DMS114 treated with DMSO at 0.1 percent for 48 hours (cell line): ENCODE measurements around the gene SNAP47.

Experiments
- DNase-seq: peaks from one replicate; lab custom pipeline; 2025; ENCODE audit not compliant: unreplicated experiment; lab: John Stamatoyannopoulos, UW

The SNAP47 gene

DNA sequence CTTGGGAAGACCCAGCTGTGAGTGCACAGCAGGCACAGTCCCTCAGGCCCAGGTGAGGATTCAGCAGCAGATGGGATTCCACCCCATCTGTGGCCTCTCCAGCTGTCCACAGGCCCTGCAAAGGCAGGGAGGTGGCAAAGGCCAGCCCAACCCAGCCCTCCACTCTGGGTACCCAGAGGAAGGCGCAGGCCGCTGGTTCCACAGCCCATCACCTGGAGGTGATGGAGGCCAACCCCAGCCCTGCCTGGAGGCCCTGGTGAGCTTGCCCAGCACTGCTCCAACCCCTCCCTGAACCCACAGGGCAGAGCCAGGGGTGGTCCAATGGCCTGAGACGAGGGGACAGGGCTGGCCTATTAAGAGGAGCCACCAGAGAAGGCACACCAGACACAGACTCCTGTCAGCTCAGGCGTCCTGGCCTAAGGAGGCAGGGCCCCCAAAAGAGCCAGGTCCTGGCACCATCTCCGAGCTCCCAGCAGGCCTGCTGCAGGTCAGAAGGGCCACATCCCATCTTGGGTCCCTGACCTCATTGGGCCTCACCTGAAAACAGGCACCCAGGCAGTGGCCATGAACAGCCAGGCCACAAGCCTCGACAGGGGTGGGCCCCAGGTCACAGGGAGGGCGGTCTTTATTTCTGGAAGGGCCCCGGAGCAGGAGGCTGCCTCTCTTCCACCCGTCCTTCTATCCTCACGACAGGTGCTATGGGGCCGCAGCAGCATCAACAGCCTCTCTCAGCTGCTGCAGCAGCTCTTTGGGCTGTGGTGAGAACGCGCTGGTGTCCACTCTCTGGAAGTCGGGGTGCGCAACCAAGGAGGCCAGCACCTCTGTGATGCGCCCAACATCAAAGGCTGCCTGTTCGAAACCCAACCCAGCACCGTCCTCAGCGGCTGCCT is 3.3 kb upstream of the SNAP47 start:
- DNase-seq: no peak

DNA sequence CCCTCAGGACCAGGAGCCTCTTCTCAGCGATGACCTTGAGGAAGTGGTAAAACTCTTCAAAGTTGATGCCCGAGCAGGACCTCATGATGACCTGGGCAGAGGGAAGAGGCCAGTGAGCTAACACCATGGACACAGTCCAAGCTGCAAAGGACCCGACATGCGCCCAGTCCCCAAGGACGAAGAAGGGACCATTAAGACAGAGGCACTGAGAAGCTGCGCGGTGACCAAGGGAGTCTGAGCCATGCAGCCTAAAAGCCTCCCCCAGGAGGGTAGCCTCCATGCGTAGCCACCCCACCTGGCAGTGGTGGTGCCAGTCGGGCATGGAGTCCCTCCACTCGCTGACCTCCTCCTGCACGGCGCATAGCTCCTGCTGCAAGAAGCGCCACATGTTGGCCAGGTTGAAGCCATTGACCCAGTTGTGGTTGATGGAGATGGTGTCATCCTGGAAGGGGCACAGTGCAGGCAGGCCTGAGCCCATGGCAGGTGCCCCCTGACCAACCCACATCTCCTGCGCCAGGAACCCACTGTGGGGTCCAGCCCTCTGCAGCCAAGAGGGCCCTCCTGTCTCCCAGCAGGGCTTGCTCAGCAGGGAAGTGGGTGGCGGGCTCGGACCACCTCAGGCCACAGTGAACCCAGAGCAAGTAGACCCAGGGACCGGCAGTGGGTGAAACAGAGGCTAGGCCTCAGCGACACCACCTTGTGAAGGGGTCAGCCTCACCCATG is 2.5 kb upstream of the SNAP47 start:
- DNase-seq: no peak

GRCh38 chr1:227733309-227733705 is 1.9 kb upstream of the SNAP47 start:
- no peak for DNase-seq

DNA sequence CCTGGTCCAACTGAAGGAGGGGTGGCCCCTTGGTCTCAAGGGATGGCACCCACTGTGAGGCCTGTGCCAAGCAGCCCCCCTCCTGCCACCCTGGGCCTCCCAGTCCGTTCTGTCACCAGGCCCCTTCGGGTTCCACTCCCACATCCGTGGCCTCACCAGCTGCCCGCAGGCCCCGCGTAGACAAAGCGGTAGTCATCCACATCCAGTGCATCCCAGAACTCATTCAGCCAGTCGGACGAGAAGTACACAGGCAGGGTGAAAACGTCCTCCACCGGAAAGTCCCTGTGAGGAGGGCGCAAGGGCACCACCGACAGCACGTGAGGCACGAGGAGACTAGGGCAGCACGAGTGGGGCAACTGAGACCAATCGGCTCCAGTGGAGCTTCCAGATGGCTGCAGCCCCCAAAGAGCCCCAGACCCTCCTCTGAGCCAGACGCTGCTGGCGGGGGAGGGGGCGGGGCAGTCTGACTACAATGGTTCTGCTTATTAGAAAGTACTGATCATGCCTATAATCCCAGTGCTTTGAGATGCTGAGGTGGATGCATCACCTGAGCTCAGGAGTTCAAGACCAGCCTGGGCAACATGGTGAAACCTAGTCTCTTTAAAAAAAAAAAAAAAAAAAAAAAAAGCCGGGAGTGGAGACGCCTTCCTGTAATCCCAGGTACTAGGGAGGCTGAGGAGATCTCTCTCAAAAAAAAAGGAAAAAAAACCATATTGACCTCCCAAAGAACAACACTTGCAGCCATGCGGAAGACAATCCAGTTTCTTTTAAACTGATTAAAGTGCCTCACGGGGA is 1.3 kb upstream of the SNAP47 start:
- DNase-seq: no peak

GRCh38 chr1:227734546-227734855 is 734 bp upstream of the SNAP47 start:
- no peak for DNase-seq

DNA sequence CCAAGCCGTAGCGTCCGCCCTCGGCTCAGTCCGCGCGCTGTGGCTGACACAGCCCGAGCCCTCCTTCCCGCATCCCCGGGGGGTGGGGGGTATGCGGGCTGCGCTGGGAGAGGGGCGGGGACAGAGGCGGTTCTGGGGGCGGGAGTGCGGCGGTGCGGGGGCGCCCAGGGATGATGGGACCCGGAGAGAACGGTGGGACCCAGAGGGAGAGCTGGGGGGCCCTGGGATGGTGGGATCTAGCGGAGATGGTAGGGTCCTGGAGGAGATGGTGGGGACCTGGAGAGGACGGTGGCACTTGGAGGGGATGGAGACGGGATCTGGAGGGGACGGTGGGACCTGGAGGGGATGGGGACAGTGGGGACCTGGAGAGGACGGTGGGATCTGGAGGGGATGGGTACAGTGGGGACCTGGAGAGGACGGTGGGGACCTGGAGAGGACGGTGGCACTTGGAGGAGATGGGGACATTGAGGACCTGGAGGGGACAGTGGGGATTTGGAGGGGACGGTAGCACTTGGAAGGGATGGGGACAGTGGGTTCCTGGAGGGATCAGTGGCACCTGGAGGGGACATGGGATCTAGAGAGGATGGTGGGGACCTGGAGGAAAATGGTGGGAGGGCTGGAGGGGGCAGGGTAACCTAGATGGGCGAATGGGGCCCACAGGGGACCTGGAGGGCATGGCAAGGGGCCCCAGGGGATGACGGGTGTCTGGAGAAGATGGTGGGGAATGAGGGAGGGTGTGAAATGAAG is 477 bp downstream of the SNAP47 start:
- no peak for DNase-seq

GRCh38 chr1:227736814-227737432 is 1.7 kb downstream of the SNAP47 start:
- no peak for DNase-seq

DNA sequence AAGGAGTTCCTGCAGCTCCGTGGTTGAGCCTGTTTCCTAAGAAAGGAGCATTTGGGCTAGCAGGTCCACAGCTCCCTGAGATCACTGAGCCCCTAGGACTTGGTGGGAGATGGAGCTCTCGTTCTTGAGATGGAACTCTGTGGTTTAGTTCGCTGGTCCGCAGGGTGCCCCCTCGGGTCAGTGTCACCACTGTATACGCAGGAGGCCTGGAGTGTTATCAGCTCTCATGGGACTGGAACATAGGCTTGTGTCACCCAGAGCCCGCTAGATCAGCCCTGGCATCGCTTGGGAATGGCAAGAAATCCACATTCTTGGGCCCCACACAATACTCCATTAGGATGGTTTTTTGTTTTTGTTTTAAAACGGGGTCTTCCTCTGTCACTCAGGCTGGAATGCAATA is 3.6 kb downstream of the SNAP47 start:
- DNase-seq: no peak

DNA sequence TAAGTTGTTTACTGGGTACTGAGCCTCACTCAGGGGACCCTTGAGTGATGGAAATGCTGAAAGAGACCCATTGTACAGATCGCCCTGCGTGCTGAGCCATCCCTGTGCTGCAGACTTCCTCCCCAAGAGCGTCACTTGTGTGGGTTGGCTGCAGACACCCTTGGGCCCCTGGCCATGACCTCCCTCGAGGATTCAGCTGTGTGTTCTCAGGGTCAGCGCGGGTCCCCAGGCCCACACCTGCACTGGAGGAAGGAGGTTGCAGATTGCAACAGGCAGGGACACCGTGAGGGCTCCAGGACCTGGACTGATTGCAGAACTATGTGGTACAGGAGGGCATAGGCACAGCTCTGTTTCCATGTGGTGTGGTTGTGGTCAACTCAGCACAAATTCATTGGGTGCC is 4.4 kb downstream of the SNAP47 start:
- DNase-seq: no peak

DNA sequence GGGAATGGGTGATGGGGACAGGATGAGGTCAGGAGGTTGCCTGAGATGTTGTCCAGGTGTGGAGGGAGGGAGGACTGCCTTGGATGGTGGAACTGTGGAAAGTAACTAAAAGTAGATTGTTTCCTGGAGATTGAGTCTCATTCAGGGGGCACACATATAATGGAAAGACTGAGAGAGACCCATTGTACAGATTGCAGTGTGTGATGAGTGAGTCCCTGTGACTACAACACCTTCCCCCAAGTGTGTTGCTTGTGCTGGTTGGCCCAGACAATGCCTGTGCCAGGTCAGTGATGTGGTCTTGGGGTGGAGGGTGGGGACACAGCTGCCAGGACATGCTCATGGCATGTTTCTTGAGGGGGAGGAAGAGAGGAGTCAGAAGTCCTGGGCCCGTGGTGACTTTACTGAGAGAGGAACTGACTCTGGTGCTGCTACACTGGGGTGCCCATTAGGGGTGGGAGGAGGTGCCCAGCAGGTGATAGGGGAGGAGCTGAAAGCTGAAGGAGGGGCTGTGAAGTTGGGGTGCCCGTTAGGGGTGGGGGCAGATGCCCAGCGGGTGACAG is 5.2 kb downstream of the SNAP47 start:
- DNase-seq: no peak

DNA sequence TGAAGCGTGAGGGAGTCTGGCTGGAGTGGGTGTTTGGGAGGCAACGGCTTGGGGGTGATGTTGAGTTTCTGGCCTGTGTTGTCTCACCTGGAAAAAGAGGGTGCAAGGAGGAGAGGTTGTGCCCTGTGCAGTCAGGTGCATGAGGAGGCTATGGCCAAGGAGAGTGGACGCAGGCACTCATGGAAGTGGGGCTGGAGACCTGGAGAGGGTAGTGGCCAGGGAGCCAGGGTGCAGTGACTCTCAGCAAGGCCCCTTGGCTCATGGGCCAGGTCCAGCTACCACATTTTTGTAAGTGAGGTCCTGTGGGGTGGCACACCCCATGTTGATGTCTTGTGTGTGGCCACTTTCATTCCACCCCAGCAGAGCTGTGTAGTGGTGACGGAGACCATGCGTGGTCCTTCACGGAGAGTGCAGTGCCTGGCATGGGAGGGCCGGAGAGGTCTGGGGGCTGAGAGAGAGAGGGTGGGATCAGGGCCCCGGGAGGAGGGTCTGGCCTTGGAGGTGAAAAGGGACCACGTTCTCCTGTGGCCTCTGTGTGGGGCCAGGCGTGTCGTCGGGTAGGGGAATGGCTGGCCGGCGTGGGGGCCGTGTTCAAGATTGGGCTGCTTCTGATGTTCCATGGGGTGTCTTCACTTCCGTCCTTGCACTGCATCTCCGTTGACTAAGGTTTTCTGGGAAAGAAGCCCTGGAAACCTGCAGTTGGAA is 6.1 kb downstream of the SNAP47 start:
- no peak for DNase-seq

DNA sequence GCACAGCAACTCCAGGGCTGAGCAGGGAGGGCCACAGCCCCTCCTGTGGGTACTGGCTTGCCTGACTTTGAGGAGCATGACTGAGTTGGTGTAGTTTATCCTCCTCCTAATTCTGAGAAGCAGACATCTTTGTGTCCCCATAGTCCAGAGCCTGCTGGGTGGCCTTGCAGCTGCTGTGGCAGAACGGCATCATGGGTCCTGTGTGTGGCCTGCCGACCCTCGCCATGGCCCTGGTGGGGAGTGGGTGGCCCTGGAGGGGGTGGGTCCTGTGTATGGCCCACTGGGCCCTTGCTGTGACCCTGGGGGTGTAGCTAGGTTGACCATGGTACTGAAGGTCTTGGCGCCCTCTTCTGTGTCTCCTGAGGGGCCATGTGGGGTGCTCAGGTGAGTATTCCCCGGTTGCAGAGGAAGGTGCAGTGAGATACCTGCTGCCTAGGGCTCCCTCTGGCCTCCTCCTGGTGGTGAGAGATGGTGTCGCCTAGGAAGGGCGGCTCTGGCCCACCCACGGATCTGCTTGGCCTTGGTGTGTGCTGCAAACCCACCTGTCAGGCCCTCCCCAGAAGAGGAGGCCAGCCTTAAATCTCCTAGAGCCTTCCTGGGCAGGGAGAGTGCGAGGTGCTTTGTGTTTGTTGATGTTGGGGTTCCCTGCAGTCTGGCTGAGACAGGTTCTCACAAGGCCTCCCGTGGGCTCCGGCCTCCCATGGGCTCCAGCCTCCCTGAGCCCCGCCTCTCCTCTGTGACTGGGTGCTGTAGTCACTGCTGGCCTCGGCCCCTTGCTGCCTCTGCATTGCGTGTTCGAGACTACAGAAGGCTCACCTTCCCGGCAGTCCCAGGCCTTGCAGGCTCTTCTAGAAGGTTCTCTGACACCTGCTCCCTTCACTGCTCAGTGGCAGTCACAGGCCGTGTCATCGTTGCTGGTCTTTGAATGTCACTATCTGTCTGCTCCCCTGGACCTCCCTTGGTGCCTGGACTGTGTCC is 7.8 kb downstream of the SNAP47 start:
- no peak for DNase-seq

GRCh38 chr1:227744668-227745067 is 9.4 kb downstream of the SNAP47 start:
- no peak for DNase-seq

DNA sequence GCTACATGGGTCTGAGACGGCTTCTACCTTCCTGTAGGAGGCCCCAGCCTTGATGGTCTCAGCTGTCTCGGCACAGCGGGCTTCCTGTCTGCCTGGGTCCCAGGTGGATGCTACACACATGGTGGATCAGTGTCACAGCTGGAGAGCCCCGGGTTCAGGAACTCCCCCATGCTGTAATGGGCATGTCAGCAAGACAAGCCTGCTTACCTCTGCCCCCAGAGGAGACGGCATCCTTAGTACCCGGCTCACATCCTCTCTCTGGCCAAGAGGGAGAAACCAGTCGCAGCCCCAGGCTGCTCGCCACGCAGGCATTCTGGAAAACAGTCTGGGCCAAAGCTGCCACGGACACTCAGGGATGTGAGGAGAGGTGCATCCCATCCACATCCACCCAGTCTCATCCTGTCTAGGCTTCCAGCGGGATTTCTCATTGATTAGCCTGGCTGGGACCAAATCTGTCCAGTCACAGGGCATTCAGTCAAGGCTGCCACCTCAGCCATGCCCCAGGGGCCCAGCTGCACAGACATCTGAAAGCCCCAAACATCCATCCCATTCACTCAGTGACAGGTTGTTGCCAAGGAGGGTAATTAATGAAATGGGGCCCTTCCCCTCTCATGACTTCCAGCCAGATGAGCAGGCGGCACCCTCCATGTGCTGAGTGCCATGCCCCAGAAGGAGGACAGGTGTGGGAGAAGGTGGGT is 10.5 kb downstream of the SNAP47 start:
- no peak for DNase-seq

GRCh38 chr1:227746676-227747075 is 11.4 kb downstream of the SNAP47 start:
- DNase-seq: no peak

DNA sequence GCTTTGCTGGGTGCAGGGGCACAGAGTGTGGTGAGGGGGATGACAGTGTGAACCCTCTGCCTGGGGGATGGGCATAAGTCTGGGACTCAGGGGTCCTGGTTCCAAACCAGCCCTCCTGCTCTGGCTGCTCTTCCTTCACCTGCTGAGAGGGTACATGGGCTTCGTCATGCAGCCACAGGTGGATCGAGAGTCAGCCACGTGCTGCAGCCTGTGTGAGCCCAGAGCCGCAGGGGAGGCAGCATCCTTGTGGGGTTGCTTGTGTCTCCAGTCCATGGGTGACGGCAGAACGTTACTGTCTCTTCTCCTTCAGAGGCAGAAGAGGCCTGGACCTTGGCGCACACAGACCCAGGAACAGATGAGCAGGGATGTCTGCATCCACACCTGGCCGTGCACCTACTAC is 12.1 kb downstream of the SNAP47 start:
- DNase-seq: no peak

GRCh38 chr1:227747948-227748495 is 12.8 kb downstream of the SNAP47 start:
- DNase-seq: no peak
